GM19239 (cell line): ENCODE measurements around the gene SSTR5.
"Not testable (repeated sequence)": the region's sequence is repeated elsewhere in the genome, so short reads cannot be mapped to it uniquely, and the experiment has no call there.

Experiments
- DNase-seq: peaks from one replicate; pipeline ENCODE4 v3.0.0; 2011; ENCODE audit warnings: low spot score; ENCODE audit not compliant: insufficient read length
- FAIRE-seq: peaks from 2 replicates; lab custom pipeline; 2011; peaks lifted over from hg19 to GRCh38; lab: Jason Lieb, UNC

The SSTR5 gene

DNA sequence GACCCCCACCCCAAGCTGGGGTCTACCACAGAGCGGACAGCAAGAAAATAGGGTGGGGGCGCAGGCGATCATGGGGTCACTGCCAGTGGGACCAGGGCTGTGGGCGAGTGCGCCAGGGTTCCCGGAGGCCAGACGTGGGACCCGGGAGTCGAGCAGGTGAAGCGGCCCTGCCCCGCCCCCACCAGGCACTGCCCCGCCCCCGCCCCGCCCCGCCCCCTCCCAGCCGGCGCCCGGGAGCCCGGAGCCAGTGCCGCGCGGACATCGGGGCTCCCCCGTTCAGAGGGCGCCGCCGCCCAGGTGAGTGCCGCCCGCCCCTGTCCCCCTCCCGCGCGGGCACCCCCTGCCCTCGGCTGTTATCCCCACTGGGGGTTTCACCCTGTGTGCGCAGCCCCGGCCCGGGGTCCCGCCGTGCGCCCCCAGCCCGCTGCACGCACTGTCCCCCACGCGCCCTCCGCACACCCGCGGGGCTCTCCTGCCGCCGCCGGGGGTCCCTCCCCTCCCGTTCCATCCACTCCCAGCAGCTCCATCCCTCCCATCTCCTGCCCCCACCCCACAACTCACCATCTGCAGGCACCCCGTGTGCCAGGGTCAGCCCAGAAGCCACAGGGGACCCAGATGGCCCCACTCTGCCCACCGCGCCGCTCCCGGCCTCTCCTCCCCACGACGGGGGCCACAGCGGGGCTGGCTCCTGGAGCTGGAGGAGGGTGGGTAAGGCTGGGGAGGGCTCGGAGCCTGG, at the start of gene SSTR5:
SSTR5 (plus strand) TSS at position 222 of the 736 bp plus-strand sequence. CDS start 6,122 bp downstream, outside the sequence.
- DNase-seq (no peak), FAIRE-seq (no peak)

DNA sequence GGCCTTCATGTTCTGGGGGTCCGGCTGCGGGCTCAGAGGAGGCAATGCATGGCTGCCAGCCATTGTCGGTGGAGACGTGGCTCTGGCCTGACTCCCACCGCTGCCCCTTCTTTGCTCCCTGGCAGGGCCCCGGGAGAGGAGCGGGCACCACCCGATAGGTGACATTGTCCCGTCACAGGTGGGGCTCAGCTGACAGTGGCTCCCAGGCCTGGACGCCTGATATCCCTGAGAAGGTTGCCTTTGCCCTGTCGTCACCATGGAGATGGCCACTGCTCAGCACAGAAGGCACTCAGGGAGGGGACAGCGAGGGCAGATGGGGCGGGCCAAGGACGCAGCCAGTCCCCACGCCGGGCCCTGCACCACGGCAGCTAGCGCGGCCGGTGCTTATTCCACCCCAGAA, 48.4 kb upstream of the SSTR5 start:
- no peak for DNase-seq
- no peak for FAIRE-seq

DNA sequence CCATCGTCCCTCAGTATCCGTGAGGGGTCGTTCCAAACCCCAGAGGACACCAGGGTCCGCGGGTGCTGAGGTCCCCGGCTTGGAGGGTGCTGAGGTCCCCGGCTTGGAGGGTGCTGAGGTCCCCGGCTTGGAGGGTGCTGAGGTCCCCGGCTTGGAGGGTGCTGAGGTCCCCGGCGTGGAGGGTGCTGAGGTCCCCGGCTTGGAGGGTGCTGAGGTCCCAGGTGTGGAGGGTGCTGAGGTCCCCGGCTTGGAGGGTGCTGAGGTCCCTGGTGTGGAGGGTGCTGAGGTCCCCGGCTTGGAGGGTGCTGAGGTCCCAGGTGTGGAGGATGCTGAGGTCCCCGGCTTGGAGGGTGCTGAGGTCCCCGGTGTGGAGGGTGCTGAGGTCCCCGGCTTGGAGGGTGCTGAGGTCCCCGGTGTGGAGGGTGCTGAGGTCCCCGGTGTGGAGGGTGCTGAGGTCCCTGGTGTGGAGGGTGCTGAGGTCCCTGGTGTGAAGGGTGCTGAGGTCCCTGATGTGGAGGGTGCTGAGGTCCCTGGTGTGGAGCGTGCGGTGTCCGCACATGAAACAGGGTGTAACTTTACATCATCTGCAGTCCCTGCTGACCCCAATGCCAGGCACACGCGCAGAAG, 47.3 kb upstream of the SSTR5 start:
- peak; percentile 53 for FAIRE-seq
- DNase-seq: not testable (repeated sequence)

DNA sequence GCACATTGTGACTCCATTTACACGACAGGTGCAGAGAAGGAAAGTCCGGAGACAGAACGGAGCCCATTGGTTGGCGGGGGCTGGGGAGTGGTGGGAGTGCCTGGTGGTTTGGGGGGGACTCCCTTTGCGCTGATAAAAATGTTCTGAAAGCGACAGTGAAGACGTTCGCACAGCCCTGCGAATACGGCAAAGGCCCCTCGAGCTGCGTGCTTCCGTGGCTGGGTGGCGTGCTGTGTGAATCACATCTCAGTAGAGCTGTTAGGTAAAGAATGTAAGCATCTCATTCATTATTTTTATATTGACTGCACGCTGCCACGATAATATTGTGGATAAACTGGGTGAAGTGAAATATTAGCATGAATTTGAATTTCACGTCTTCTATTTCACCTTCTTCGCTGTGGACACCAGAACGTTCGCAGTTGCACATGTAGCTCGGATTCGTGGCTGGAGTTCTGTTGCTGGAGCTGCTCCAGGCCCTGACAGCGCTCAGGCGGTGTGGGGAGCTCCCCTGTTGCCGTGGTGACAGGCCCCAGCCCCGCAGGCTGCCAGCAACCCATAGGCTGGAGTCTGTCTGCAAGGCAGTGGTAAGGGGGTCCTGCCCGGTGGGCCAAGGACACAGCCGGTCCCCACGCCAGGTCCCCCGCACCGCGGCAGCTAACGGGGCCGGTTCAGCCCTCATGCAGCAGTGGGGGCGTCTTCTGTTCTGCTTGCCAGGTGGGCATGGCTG, 46.3 kb upstream of the SSTR5 start:
- DNase-seq (no peak), FAIRE-seq (no peak)

DNA sequence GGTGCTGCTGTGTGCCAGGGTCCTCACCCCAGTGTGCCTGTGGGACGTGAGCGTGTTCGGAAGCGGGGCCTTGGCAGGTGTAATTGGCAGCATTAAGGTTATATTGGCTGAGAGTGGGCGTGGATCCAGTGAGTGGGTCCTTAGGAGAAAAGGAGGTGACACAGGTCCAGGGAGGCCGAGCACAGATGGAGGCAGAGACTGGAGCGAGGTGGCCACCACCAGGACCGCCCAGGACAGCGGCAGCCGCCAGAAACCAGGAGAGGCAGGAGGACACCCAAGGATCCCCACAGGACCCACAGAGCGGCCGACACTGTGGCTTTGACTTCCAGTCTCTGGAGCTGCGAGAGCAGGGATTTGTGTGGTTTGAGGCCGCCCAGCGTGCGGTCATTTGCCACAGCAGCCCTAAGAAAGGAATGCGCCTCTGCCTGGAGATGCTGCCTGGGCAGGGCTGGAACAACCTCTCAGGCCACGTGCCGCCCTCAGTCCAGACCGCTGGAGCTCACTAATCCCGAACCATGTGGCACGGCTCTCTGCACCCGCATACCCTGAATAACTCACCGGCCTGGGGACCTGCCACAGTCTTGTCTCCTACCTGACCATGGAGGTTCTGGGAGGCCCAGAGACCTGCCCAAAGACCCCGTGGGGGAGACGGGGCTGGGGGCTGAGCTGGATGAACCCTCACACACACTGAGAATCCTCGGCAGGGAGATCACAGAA, 45.6 kb upstream of the SSTR5 start:
- FAIRE-seq (no peak), DNase-seq (no peak)

DNA sequence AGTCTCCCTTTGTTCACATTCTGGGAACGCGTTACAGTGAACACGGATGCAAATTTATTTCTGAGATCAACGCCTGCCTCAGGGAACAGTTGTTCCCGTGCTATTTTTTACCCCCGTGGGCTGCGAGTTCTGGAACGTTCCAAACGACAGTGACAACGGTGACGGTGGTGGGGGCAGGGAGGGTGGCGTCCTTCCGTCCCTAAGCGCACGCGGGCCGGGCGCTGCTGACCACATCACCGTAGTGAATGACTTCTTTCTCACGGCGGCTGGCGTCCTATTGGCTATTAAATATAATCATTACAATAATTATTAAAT, 45.1 kb upstream of the SSTR5 start:
- FAIRE-seq (no peak), DNase-seq (no peak)

DNA sequence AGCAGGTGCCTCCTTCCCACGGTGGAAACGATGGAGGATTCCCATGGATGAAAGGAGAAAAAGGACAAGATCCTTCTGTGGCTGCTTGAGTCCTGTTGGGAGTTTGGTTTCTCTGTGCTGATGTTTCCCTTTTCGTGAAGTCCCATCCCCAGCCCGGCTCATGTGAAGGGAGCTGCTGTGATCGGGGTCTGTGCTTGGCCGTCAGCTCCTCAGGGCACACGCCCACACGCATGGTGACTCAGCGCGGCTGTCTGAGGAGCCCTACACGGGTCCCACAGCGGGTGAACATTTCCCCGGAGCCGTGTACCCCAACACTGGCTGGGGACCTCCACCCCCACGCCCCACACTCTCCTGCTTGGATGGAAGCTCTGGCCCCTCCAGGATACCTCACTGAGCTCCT, 44.5 kb upstream of the SSTR5 start:
- FAIRE-seq: no peak
- DNase-seq: no peak

DNA sequence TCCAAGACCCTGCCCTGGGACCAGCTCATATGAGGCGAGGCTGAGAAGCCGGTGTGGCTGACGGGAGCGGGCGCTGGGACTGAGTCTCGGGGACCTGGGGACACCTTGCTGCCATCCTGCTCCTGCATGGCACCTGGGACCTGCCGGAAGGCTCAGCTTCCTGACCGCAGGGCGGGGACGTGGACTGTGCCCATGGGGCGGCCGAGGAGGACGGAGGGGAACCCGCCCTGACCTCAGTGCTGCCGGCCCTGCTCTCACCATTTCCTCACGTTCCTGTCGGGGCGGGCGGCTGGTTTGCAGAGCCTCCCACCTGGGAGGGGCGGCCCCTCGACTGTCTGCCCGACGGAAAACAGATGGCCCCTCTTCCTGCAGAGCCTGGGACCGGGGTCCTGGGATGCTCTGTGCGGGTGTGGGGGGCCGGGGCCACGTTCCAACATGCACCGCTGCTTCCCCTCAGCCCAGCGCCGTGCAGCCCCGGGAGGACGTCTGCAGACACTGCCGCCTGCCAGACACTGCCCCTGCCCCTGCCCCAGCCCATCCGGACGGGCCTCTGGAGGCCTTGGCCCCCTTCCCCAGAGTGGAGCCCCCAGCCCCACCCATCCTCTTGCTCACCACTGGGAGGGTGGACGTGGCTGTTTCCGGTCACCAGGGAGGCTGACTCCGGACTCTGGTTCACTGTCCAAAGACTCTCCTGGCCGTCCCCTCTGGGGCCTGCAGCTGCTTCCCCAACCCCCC, 43.9 kb upstream of the SSTR5 start:
- no peak for FAIRE-seq
- no peak for DNase-seq

DNA sequence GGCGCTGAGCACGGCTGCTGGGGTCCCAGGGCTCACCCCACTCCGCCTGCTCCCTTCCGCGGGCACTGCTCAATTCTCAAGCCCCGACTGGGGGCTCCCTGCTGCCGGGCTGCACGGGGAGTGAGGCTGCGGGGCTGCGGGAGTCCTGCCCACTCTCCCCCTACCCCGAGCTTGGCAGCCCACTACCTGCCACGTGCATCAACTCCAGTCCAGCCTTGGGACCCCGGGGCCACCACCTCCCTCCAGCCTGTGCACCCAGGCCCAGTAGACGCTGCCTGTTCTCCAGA, 43.3 kb upstream of the SSTR5 start:
- no peak for FAIRE-seq
- no peak for DNase-seq

DNA sequence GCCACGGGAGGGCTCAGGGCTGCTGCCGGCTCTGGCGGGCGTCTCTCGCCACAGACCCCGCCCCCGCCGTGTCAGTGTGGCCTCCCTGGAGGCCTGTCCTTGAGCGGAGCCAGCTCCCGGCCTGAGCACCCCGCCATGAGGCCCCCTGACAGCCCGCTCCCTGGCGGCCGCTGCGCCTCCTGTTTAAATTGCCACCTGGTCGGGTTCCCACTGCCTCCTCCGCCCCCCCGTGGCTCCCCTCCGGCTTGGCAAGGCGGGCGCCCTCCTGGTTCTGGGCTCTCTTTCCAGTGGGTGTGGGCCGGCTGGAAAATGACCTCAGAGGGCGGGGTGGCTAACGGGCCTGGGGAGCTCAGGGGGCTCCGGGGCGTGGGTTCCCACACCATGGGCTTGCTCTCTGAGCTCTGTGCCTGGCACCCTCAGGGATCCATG, 42.1 kb upstream of the SSTR5 start:
- FAIRE-seq: no peak
- DNase-seq: no peak

DNA sequence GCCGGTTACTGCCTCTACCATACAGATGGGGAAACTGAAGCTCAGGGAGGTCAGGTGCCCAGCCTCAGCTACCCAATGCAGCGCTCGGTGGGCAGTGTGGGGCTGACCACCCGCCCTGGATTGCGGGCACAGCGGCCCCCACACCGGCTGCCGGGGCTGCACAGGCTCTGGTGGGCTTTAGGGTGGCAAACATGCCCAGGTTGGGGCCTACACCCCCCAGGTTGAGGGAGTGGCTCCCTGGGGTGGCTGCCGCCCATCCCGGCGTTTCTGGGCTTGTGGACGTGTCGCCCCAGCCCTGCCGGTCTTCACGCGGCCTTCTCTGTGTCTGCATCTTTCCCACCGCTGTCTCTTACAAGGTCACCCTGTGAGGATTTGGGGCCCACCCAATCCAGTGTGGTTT, 40.9 kb upstream of the SSTR5 start:
- no peak for FAIRE-seq
- DNase-seq: no peak

DNA sequence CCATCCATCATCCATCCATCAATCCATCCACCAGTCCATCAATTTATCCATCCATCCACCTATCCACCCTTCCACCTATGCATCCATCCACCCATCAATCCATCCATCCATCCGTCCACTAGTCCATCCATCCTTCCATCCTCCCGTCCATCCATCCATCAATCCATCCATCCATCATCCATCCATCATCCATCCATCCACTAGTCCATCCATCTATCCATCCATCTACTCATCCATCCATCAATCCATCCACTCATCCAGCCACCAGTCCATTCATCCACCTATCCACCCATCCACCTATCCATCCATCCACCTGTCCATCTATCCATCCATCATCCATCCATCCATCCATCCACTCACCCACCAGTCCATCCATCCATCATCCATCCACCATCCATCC, 39.9 kb upstream of the SSTR5 start:
- FAIRE-seq (no peak), DNase-seq (no peak)

DNA sequence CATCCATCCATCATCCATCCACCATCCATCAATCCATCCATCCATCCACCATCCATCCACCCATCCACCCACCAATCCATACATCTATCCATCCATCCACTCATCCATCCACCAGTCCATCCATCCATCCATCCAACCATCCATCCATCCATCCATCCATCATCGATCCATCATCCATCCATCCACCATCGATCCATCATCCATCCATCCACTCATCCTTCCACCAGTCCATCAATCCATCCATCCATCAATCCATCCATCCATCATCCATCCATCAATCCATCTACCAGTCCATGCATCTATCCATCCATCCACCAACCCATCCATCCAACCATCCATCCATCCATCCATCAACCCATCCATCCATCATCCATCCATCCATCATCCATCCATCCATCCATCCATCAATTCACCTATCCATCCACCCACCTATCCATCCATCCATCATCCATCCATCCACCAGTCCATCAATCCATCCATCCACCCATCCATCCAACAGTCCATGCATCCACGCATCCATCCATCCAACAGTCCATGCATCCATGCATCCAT, 39.3 kb upstream of the SSTR5 start:
- FAIRE-seq (no peak), DNase-seq (no peak)

DNA sequence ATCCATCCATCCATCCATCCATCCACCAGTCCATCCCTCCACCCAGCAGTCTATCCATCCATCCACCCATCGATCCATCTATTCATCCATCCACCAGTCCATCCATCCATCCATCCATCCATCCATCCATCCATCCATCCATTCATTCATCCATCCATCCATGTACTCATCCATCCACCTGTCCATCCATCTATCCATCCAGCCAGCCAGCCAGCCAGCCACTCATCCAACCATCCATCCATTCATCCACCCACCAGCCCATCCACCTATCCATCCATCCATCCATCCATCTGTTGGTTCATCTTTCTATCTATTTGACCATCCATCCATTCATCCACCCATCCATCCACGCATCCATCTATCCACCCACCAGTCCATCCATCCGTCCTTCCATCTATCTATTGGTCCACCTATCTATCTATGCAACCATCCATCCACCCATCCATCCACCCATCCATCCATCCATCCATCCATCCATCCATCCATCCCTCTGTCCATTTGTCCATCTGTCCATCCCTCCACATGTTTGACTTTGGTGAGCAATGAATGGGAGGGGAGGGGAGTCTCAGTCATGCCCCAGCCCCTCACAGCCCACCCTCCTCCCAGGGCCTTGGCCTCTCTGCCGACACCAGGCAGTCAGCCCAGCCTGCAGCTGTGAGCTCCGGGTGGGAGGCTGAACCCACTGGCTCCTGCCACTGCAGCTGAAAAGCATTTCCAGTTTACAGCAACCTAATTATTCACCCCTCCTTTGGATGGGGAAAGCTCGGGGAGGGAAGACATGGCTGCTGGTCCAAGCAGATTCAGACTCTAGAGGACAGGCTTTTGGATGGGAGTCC, 38.1 kb upstream of the SSTR5 start:
- no peak for FAIRE-seq

DNA sequence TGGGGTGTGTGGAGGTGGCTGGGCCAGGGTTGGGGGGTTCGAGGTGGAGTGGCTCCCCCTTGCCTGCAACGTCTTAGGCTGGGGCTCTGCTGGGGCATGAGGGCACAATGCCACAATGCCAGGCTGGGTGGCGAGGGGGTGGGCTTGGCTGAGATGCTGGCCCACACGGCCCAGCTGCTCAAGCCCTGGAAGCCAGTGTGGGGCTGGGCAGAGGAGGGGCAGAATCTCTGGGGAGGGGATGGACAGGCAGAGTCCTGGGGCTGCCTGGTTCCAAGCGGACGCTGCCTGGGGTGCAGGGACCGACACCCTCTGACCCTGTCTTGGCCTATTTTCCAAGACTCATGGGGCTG, 37.5 kb upstream of the SSTR5 start:
- FAIRE-seq: no peak
- DNase-seq: no peak

More for the DNA sequence above, 38.1 kb upstream of the SSTR5 start:
- no peak for DNase-seq

DNA sequence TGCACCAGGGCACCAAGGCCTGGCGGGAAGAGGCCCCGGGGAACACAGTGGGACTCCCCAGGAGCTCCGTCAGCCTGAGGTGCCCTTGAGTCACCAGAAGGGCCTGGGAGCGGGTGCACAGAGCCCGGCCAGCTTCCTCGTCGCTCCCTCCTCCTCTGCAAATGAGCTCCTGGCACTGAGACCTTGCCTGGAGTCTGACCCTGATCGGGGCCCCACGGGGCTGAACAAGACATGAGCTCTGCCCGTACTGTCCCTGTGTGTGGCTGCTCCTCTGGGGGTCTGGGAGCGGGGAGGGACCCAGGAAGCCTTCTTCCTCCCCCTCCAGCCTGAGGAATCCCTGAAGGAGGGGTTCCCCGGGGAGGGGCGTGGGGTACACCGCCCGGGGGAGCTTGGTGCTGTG, 36.4 kb upstream of the SSTR5 start:
- FAIRE-seq (no peak), DNase-seq (no peak)

DNA sequence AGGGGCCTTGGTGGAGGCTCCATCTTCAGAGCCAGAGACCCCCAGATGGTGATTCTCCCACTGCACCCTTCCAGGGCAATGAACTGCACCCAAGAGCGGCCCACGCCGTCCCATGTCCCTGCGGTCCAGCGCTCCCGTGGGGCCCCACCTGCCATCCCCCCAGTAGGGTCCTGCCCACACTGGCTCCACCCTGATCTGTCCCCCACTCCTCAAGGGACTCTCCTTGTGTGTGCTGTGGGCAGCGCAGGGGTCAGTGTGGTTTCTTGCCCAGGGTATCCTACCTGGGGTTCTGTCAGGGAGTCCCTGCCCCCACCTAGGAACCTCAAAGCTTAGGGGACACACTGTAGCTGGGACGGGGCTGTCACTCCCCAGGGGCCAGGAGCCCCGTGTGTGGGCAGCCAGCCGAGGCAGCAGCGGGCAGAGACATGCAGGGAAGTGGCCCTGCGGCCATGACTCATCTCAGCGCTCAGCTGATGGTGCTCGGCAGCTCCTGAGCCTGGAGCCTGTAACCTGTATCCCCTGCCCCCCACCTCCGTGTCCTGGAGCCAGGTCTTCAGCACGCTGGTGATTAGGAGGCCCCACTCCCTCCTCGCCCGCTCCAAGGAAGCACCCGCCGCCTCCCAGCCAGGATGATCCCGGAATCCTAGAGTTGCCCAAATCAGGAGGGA, 35.7 kb upstream of the SSTR5 start:
- no peak for FAIRE-seq
- no peak for DNase-seq

DNA sequence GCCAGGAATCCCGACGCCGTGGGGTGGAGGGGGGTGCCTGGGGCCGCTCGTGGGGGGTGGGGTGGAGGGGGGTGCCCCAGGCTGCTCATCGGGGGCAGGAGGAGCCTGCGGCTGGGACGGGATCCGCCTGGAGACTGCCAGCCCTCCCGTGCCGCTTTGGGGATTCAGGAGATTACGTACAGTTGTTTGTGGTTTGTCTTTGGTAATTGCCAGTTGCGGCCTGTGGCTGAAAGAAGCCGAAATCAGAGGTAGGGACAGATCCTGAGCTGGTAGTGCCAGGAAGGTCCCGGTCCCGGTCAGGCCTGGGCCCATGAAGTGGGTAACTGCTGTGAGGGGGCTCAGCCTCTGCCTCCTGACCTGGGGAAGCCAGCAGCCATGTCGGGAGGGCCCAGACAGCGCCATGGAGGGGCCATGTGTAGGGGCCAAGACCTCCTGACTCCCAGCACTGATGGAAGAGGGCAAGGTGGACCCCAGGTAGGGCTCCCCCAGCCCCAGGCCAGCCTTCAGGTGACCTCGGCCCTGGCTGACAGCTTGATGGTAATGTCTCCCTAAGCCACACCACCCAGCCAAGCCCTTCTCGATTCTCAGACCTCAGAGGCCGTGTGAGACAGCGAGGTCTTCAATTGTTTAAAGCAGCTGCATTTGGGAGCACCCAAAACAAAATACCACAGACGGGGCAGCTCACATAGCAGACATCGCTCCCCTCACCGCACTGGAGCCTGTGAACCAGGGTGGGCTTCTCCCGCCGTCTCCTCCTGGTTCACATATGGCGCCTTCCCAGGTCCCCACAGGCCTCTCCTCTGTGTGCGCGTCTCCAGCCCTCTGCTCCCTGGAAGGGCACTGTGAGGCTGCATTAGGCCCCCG, 34.9 kb upstream of the SSTR5 start:
- DNase-seq (no peak), FAIRE-seq (no peak)
